Skeletal muscle tissue (tissue), 4 donors: ENCODE results near the gene SLC25A26. TPM values are rescaled to one million over a fixed set of nuclear protein-coding genes. Genes with fewer than 3 reads are reported as not detected.

Experiments
- H3K27ac ChIP-seq: one replicate; pipeline ENCODE4 v1.7.0; 2013; ENCODE audit warnings: mild to moderate bottlenecking, low read depth, low read length, inconsistent platforms
- H3K27me3 ChIP-seq, 3 donors: one replicate each; pipeline ENCODE4 v1.7.0; 2013; ENCODE audit warnings: low read length in 3 of 3; ENCODE audit not compliant: control insufficient read depth in 3 of 3, insufficient read depth in 3 of 3
- H3K36me3 ChIP-seq, 3 donors: one replicate each; pipeline ENCODE4 v1.7.0; 2013; ENCODE audit warnings: low read length in 3 of 3; ENCODE audit not compliant: control insufficient read depth in 3 of 3, insufficient read depth in 3 of 3
- H3K4me1 ChIP-seq, 3 donors: one replicate each; pipeline ENCODE4 v1.7.0; 2013; ENCODE audit warnings: low read length in 3 of 3, mild to moderate bottlenecking in 3 of 3; ENCODE audit not compliant: control insufficient read depth in 3 of 3, insufficient read depth in 3 of 3
- H3K4me3 ChIP-seq, 3 donors: one replicate each; pipeline ENCODE4 v1.7.0; 2013; ENCODE audit warnings: low read length in 3 of 3
- H3K9ac ChIP-seq, 3 donors: one replicate each; pipeline ENCODE4 v1.7.0; 2013; ENCODE audit warnings: low read length in 3 of 3, mild to moderate bottlenecking in 3 of 3, moderate library complexity in 2 of 3, low read depth in 1 of 3
- H3K9me3 ChIP-seq, 3 donors: one replicate each; pipeline ENCODE4 v1.7.0; 2013; ENCODE audit warnings: low read length in 3 of 3; ENCODE audit not compliant: control insufficient read depth in 3 of 3
- total RNA-seq: library from RNA; depleted of rRNA; stranded (reverse); fragments of >200 nt; gene quantifications from one replicate; pipeline ENCODE4 v1.2.3, GENCODE V29; 2014
- donor health status: Osteomylitis.

SLC25A26 gene
- total RNA-seq, 1 donor from 2014 or later: 30.8 TPM

GRCh38 chr3:66394019-66394752, 173.4 kb downstream of the SLC25A26 start:
- peak overlapping the region; percentile 67 for H3K27ac ChIP-seq
- H3K4me1 ChIP-seq: peaks cover 37 to 42% (median 38%) of the 10 kb centered on the region in 3 donors
- peaks cover 26 to 50% (median 45%) of the 10 kb centered on the region in 3 donors for H3K36me3 ChIP-seq

GRCh38 chr3:66394753-66395249, 174.0 kb downstream of the SLC25A26 start:
- Histone ChIP-seq H3K36me3 (peaks cover 26 to 50% (median 45%) of the 10 kb centered on the region in 3 donors), H3K9me3 (no peaks in the 10 kb centered on the region), H3K9ac (no peak overlapping the region), H3K4me1 (peaks cover 39 to 43% (median 42%) of the 10 kb centered on the region in 3 donors), H3K27ac (no peak overlapping the region), H3K27me3 (no peaks in the 10 kb centered on the region), H3K4me3 (no peak overlapping the region)

More at GRCh38 chr3:66394019-66394752, 173.4 kb downstream of the SLC25A26 start:
- no peaks in the 10 kb centered on the region for H3K9me3 ChIP-seq
- H3K9ac ChIP-seq: no peak overlapping the region
- H3K4me3 ChIP-seq: no peak overlapping the region
- no peaks in the 10 kb centered on the region for H3K27me3 ChIP-seq

- H3K36me3 ChIP-seq: peaks cover 26 to 50% (median 45%) of the 10 kb centered on the region in 3 donors
- peaks cover 47 to 51% (median 50%) of the 10 kb centered on the region in 3 donors for H3K4me1 ChIP-seq
- H3K27me3 ChIP-seq: no peaks in the 10 kb centered on the region
- no peaks in the 10 kb centered on the region for H3K9me3 ChIP-seq
- no peak overlapping the region for H3K4me3 ChIP-seq
- no peak overlapping the region for H3K27ac ChIP-seq
- no peak overlapping the region for H3K9ac ChIP-seq
These were observed 174.8 kb downstream of the SLC25A26 start for GRCh38 chr3:66395635-66396034.

GRCh38 chr3:66396161-66396760, 175.5 kb downstream of the SLC25A26 start:
- Histone ChIP-seq H3K27me3 (no peaks in the 10 kb centered on the region), H3K9ac (no peak overlapping the region), H3K9me3 (no peaks in the 10 kb centered on the region), H3K4me3 (no peak overlapping the region), H3K36me3 (peaks cover 26 to 50% (median 48%) of the 10 kb centered on the region in 3 donors), H3K27ac (no peak overlapping the region), H3K4me1 (peaks cover 54 to 57% (median 56%) of the 10 kb centered on the region in 3 donors)

GRCh38 chr3:66396888-66397287, 176.1 kb downstream of the SLC25A26 start:
- peaks cover 26 to 48% (median 46%) of the 10 kb centered on the region in 3 donors for H3K36me3 ChIP-seq
- peak overlapping the region in 1 of 3 donors; percentile 16 for H3K9ac ChIP-seq
- H3K27ac ChIP-seq: no peak overlapping the region
- no peak overlapping the region for H3K4me3 ChIP-seq
- H3K27me3 ChIP-seq: no peaks in the 10 kb centered on the region
- H3K4me1 ChIP-seq: peaks cover 60 to 63% (median 62%) of the 10 kb centered on the region in 3 donors
- no peaks in the 10 kb centered on the region for H3K9me3 ChIP-seq

- no peaks in the 10 kb centered on the region for H3K9me3 ChIP-seq
- H3K27ac ChIP-seq: peak overlapping the region; percentile 34
- peaks cover 28 to 41% (median 40%) of the 10 kb centered on the region in 3 donors for H3K36me3 ChIP-seq
- H3K4me1 ChIP-seq: peaks cover 65 to 68% (median 66%) of the 10 kb centered on the region in 3 donors
- H3K9ac ChIP-seq: peak overlapping the region in 1 of 3 donors; percentile 45
- no peaks in the 10 kb centered on the region for H3K27me3 ChIP-seq
- H3K4me3 ChIP-seq: no peak overlapping the region
These were observed 176.9 kb downstream of the SLC25A26 start for GRCh38 chr3:66397745-66398144.

GRCh38 chr3:66398228-66399025, 177.6 kb downstream of the SLC25A26 start:
- Histone ChIP-seq H3K4me3 (no peak overlapping the region), H3K27me3 (no peaks in the 10 kb centered on the region), H3K4me1 (peaks cover 65 to 68% (median 67%) of the 10 kb centered on the region in 3 donors), H3K9me3 (no peaks in the 10 kb centered on the region), H3K9ac (peak overlapping the region in 1 of 3 donors; percentile 5), H3K36me3 (peaks cover 29 to 36% (median 34%) of the 10 kb centered on the region in 3 donors), H3K27ac (peak overlapping the region; percentile 34)

- Histone ChIP-seq H3K9me3 (no peaks in the 10 kb centered on the region), H3K36me3 (peaks cover 27 to 42% (median 34%) of the 10 kb centered on the region in 3 donors), H3K4me1 (peaks cover 60 to 63% (median 62%) of the 10 kb centered on the region in 3 donors), H3K27ac (no peak overlapping the region), H3K4me3 (no peak overlapping the region), H3K9ac (peak overlapping the region in 1 of 3 donors; percentile 16), H3K27me3 (no peaks in the 10 kb centered on the region)
These were observed 178.9 kb downstream of the SLC25A26 start for GRCh38 chr3:66399529-66400232.
